HUES6 (cell line): ENCODE results near the gene ALG2.
"Not testable (repeated sequence)": the region's sequence is repeated elsewhere in the genome, so short reads cannot be mapped to it uniquely, and the experiment has no call there.

ENCODE experiments used
- H3K27ac ChIP-seq: 2 replicates; pipeline ENCODE4 v1.7.0; 2013; ENCODE audit warnings: low read depth, mild to moderate bottlenecking, low read length, inconsistent platforms
- H3K27me3 ChIP-seq: 2 replicates; pipeline ENCODE4 v1.6.1; 2013; ENCODE audit warnings: low read length; ENCODE audit not compliant: control insufficient read depth, insufficient read depth
- H3K36me3 ChIP-seq: 2 replicates; pipeline ENCODE4 v1.6.1; 2013; ENCODE audit warnings: low read length; ENCODE audit not compliant: control insufficient read depth, insufficient read depth
- H3K4me1 ChIP-seq: 2 replicates; pipeline ENCODE4 v1.6.1; 2013; ENCODE audit warnings: low read length; ENCODE audit not compliant: control insufficient read depth, insufficient read depth
- H3K4me3 ChIP-seq: 2 replicates; pipeline ENCODE4 v1.5.1; 2013; ENCODE audit warnings: low read depth, low read length
- H3K9ac ChIP-seq: one replicate; pipeline ENCODE4 v1.6.1; 2013; ENCODE audit warnings: mild to moderate bottlenecking, low read length
- H3K9me3 ChIP-seq: 2 replicates; pipeline ENCODE4 v1.6.1; 2013; ENCODE audit warnings: low read depth, low read length; ENCODE audit not compliant: control insufficient read depth, insufficient read depth

The ALG2 gene

GRCh38 chr9:99213197-99213596, 8.5 kb downstream of the ALG2 start:
- Histone ChIP-seq H3K9me3 (no peaks in the 10 kb centered on the region), H3K27me3 (no peaks in the 10 kb centered on the region), H3K9ac (no peak overlapping the region), H3K27ac (no peak overlapping the region), H3K4me3 (no peak overlapping the region), H3K4me1 (no peaks in the 10 kb centered on the region), H3K36me3 (peaks cover 16% of the 10 kb centered on the region)

- Histone ChIP-seq H3K9me3 (no peaks in the 10 kb centered on the region), H3K36me3 (peaks cover 5% of the 10 kb centered on the region), H3K27ac (no peak overlapping the region), H3K4me3 (no peak overlapping the region), H3K9ac (no peak overlapping the region), H3K27me3 (no peaks in the 10 kb centered on the region), H3K4me1 (no peaks in the 10 kb centered on the region)
Observed at GRCh38 chr9:99211746-99212145, 10.0 kb downstream of the ALG2 start.

GRCh38 chr9:99210572-99210971, 11.2 kb downstream of the ALG2 start:
- no peaks in the 10 kb centered on the region for H3K4me1 ChIP-seq
- H3K9ac ChIP-seq, result no peak overlapping the region
- no peak overlapping the region for H3K4me3 ChIP-seq
- no peaks in the 10 kb centered on the region for H3K36me3 ChIP-seq
- H3K27ac ChIP-seq, result no peak overlapping the region
- no peaks in the 10 kb centered on the region for H3K9me3 ChIP-seq
- no peaks in the 10 kb centered on the region for H3K27me3 ChIP-seq

GRCh38 chr9:99201603-99202002, 20.1 kb downstream of the ALG2 start:
- Histone ChIP-seq H3K4me3 (no peak overlapping the region), H3K4me1 (peaks cover 5% of the 10 kb centered on the region; the same call in 1 of the 2 replicates), H3K27ac (no peak overlapping the region), H3K27me3 (no peaks in the 10 kb centered on the region), H3K9ac (no peak overlapping the region), H3K9me3 (no peaks in the 10 kb centered on the region), H3K36me3 (no peaks in the 10 kb centered on the region)

- Histone ChIP-seq H3K4me3 (no peak overlapping the region), H3K27ac (no peak overlapping the region), H3K4me1 (peaks cover 5% of the 10 kb centered on the region; the same call in 1 of the 2 replicates), H3K27me3 (no peaks in the 10 kb centered on the region), H3K9me3 (no peaks in the 10 kb centered on the region), H3K36me3 (no peaks in the 10 kb centered on the region), H3K9ac (no peak overlapping the region)
Observed at GRCh38 chr9:99199938-99200539, 21.7 kb downstream of the ALG2 start.

- H3K27ac ChIP-seq, result no peak overlapping the region
- H3K9me3 ChIP-seq, result no peaks in the 10 kb centered on the region
- H3K36me3 ChIP-seq, result no peaks in the 10 kb centered on the region
Observed at GRCh38 chr9:99197987-99198386, 23.8 kb downstream of the ALG2 start.

GRCh38 chr9:99197124-99197630, 24.6 kb downstream of the ALG2 start:
- H3K36me3 ChIP-seq, result no peaks in the 10 kb centered on the region
- no peak overlapping the region for H3K27ac ChIP-seq
- H3K9me3 ChIP-seq, result no peaks in the 10 kb centered on the region
- H3K27me3 ChIP-seq, result no peaks in the 10 kb centered on the region
- no peak overlapping the region for H3K4me3 ChIP-seq
- H3K9ac ChIP-seq, result no peak overlapping the region
- peaks cover 5% of the 10 kb centered on the region; the same call in 1 of the 2 replicates for H3K4me1 ChIP-seq

More at GRCh38 chr9:99197987-99198386, 23.8 kb downstream of the ALG2 start:
- no peaks in the 10 kb centered on the region for H3K27me3 ChIP-seq
- H3K4me3 ChIP-seq, result no peak overlapping the region
- H3K4me1 ChIP-seq, result peaks cover 5% of the 10 kb centered on the region; the same call in 1 of the 2 replicates
- H3K9ac ChIP-seq, result no peak overlapping the region

- H3K4me1 ChIP-seq, H3K9ac ChIP-seq, H3K9me3 ChIP-seq, H3K36me3 ChIP-seq, H3K27me3 ChIP-seq, H3K4me3 ChIP-seq, H3K27ac ChIP-seq: not testable (repeated sequence)
Observed at GRCh38 chr9:99196484-99196883, 25.3 kb downstream of the ALG2 start.

- H3K36me3 ChIP-seq, result no peaks in the 10 kb centered on the region
- H3K27ac ChIP-seq, result no peak overlapping the region
- H3K4me1 ChIP-seq, result peaks cover 5% of the 10 kb centered on the region; the same call in 1 of the 2 replicates
- H3K4me3 ChIP-seq, result no peak overlapping the region
- H3K9ac ChIP-seq, result no peak overlapping the region
- no peaks in the 10 kb centered on the region for H3K9me3 ChIP-seq
- H3K27me3 ChIP-seq, result 0 out of 2 replicates have a peak, but pooled peaks cover 2% of the 10 kb centered on the region
Observed at GRCh38 chr9:99193466-99193821, 28.3 kb downstream of the ALG2 start.

- H3K4me3 ChIP-seq, result no peak overlapping the region
- no peak overlapping the region for H3K27ac ChIP-seq
- no peaks in the 10 kb centered on the region for H3K9me3 ChIP-seq
Observed at GRCh38 chr9:99192786-99193465, 28.8 kb downstream of the ALG2 start.

GRCh38 chr9:99190597-99191283, 31.0 kb downstream of the ALG2 start:
- Histone ChIP-seq H3K27me3 (0 out of 2 replicates have a peak, but pooled peaks cover 5% of the 10 kb centered on the region), H3K4me3 (no peak overlapping the region), H3K4me1 (no peaks in the 10 kb centered on the region), H3K9ac (no peak overlapping the region), H3K9me3 (no peaks in the 10 kb centered on the region), H3K36me3 (no peaks in the 10 kb centered on the region), H3K27ac (no peak overlapping the region)

More at GRCh38 chr9:99192786-99193465, 28.8 kb downstream of the ALG2 start:
- no peaks in the 10 kb centered on the region for H3K36me3 ChIP-seq
- peaks cover 3% of the 10 kb centered on the region; the same call in 1 of the 2 replicates for H3K4me1 ChIP-seq
- 0 out of 2 replicates have a peak, but pooled peaks cover 5% of the 10 kb centered on the region for H3K27me3 ChIP-seq
- H3K9ac ChIP-seq, result no peak overlapping the region
